EH (cell line): Measurements from ENCODE around the gene ZNF576.
"Not testable (repeated sequence)": the region's sequence is repeated elsewhere in the genome, so short reads cannot be mapped to it uniquely, and the experiment has no call there.

Experiments used
- DNase-seq: peaks from one replicate; pipeline ENCODE4 v3.0.0-alpha.2; 2015; ENCODE audit warnings: low read depth

ZNF576 gene

DNA sequence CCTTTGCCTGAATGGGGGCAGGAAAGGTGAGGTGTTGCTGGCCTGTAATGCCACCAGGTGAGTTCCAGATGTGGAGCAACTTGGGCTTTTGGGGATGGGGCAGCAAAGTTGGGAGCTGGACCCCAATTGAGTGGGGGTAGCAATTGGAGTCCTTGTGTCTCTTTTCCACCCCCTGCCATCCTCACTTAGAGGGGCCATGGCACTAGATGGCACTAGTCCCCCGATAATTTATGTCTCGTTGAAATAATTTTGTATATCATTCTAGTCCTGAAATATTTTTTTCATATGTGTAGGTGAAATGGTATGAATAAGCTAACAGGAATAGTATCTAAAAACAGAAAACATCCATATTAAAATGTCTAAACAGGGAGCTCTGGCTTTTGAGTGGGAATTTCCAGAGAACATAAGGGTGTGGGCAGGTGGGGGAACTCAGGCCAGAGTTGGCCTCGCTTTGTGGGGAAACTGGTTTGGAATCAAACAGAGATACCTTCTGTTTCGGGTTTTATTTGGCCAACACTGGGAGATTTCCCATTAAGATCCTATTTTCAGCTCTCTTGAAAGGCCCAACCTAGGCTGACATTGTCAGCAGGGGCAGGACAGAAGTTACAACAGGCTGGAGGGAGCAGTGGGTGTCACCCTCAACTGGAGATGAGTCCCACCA is 3.4 kb downstream of the ZNF576 start:
- DNase-seq, result no peak

DNA sequence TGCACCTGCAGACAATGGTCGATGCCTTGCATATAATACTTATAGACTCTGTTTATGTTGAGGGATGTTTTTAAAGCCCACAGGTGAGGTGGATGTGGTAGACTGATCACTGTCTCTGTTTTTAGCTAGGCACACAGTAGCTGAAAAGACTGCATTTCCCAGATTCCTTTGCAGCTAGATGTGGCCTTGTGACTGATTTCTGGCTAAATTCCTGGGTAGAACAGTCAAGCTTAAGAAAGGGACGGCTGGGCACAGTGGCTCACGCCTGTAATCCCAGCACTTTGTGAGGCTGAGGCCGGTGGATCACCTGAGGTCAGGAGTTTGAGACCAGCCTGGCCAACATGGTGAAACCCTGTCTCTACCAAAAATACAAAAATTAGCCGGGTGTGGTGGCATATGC is 3.9 kb downstream of the ZNF576 start:
- DNase-seq, result not testable (repeated sequence)

DNA sequence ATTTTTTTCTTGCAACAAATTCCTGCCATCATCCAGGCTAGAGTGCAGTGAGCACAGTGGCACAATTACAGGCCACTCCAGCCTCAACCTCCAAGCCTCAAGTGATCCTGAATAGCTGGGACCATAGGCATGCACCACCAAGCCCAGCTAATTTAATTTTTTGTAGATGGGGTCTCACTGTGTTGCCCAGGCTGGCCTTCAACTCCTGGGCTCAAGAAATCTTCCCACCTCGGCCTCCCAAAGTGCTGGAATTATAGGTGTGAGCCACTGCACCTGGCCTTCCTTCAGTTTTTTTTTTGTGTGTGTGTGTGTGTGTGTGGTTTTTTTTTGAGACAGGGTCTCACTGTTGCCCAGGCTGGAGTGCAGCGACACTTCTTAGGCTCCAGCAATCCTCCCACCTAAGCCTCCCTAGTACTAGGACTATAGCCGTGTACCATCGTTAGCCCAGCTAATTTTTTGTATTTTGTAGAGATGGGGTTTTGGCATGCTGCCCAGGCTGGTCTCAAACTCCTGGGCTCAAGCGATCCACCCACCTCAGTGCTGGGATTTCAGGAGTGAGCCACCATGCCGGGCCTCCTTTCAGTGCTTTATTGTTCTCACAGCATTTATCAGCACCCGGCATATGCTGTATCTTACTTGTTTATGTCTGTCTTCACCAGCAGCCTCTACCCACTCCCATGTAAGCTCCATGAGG is 9.6 kb downstream of the ZNF576 start:
- no peak for DNase-seq

DNA sequence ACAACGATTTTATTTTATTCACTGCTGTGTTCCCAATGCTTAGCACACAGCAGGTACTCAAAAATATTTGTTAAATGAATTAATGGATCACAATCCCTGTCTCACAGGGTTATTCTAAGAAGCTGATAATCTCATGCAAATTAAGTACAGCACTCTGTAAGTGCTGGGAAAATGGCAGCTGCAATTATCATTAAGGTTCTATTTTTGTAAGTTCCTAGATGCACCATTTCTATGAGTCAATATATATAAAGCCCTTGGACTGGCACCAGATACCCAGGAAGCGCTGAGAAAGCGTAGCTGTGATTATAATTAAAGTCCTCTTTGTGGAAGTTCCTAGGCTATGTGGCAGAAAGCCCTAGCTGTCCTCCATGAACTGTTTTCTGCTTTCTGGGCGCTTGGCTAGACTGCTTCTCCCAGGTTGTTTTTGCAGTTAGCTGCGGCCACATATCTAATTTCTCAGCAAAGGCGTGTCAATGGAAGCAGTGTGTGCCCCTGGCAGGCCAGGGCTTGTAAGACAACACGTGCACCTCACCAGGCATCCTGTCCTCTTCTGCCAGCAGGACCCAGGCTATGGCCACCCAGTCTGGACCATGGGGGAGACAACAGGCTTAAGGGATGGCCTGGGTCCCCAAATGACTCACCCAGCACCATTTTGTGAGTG is 10.3 kb downstream of the ZNF576 start:
- DNase-seq, result no peak

DNA sequence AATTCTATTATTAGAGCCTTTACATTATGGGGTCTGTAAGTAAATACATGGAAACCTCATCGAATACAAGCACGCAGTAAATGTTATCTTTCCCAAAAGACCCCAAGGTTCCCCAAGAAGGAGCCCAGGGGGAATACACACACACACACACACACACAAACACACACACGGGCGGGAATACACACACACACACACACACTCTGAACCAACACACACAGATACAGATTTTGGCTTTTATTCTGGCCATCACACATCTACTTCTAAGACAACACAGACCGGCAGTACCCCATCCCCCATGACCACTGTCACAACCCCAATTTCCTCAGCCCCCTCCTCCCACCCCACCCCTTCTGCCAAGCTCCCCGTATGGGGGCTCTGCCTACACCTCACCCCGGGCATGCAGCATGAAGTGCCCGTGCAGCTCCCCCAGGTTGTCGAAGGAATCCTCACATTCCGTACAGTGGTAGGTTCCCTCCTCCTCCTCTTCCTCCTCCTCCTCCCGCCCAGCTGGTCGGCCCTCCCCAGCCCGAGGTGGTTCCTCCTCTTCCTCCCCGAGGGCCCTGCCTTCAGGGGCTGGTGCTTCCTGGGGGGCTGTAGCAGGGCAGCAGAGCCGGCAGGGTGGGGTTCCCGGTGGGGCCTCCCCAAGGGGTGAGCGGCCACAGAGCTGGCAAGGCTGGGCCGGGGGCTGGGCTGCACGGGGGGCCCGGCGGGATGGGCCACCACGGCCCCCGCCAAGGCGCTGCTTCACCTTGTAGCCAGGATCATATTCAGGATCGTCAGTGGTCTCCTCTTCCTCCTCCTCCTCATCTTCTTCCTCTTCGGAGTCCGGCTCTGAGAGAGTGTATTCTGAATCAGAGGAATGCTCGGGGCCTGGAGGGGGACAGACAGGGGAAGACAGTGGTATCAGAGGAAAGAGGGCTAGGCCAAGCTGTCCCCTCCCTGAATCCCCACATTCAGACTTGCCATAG is 11.1 kb downstream of the ZNF576 start:
- DNase-seq, result no peak

DNA sequence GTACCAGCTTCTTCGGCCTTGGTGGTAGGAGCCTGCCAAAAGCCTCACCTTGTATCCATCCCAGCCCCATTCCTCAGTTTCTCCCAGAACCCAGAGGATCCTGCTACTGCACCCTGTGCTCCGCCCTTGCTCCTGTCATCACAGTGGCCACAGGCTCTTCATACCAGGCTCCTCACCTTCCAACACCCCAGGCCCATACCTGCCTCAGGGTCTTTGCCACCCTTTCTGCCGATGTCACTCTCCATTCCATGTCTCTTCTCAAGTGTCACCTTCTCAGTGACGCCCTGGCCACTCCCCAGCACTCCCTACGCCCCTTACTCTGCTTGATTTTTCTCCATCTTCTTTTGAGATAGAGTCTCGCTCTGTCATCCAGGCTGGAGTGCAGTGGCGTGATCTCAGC is 13.5 kb downstream of the ZNF576 start:
- DNase-seq, result no peak

DNA sequence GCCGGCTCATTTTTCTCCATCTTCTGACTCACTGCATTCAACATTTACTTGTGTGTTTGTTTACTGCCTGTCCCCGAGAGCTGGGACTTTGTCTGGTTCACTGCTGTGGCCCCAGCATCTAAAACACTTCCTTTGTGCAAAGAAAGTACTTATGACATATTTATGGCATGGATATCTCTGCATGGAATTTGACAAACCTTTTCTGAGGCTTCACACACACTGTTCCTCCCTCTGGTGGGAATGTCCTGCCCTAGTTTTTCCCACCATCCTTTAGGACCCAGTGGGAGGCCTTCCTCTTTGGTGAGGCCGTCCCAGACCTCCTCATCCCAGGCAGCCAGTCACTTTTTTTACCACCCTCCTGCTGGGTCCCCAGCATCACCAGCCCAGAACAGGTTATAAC is 14.1 kb downstream of the ZNF576 start:
- DNase-seq, result peak; percentile 39

DNA sequence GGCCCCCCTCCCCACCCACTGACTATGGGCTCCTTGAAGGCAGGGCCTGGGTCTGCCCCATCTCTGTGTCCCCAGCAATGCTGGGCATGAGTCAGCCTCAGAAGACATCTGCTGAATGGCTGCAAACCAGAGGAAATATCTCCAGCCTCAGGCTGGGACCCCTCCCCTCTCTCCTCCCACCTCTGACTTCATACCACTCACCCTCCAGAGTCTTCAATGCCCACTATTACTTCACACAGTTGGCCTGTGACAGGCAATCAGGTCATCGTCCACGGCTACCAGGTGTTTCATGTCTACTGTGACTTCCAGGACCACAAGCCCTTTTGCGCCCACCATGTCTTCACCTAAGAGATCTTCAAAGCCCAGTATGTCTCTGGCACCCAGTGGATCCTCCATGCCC is 15.4 kb downstream of the ZNF576 start, which contains the start of gene SRRM5:
Gene SRRM5, plus strand, starts transcription at position 301 of the 400 bp plus-strand sequence. Its CDS starts 34 bp downstream, at position 335.
- DNase-seq, result no peak

DNA sequence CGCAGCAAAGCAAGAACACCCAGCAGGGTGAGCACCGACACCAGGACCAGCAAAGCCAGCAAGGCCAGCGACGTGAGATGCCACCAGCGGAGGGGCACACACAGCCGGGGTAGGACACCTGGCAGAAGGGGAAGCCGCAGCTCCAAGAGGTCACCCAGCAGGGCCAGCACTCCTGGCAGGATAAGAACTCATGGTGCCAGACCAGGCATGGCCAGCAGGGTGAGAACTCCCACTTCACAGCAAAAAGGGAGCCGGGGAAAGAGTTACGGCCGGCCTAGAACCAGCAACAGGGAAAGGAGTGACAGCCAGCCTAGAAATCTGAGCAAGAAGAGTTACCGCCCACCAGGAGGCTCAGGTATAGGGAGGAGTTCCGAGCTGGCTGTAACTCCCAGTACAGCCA is 16.0 kb downstream of the ZNF576 start:
- no peak for DNase-seq

DNA sequence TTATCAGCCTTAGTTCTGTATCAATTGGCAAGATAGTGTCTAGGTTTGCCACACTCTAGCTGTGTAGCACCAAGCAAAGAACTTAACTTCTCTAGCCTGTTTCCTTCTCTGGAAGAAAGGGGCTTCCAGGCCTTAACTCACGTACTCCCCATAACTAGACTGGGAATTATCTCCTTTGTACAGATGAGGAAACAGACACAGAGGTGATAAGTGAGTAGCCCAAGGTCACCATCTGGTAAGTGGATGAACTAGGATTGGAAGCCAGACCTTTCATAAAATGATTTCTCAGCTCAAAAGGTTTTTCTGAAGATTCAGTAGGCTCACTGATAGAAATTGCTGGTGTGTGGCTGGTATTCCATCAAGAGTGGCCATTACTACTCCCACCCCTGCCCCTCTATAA is 19.9 kb downstream of the ZNF576 start:
- no peak for DNase-seq

DNA sequence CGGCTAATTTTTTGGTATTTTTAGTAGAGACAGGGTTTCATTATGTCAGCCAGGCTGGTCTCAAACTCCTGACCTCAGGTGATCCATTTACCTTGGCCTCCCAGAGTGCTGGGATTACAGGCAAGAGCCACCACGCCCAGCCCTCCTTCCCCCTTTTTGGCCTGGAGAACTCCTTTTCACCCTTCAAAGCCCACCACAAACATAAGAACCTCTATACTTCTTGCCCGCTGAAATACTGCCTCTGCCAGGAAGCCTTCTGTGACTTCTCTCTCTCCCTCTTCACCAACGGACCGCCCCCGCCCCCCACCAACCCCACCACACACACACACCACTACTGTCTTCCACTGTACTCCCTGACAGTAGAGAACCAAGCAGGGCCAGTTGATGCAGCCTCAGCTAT is 20.6 kb downstream of the ZNF576 start:
- DNase-seq, result no peak

DNA sequence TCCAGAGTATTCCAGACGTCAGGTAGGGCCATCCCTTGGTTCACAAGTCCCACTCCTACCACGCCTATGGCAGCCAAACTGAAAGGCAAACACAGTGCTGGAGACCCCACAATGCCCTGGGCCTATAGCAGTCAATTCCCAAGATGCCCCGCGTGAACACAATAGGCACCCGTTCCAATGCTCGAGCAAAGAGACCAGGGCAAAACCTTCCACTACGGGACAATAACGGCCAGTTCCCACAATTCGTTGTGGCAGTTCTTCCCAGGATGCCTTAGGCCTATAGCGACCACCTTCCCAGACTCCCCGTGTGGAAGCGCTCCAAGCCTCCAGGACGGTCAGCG is 22.5 kb downstream of the ZNF576 start:
- no peak for DNase-seq

DNA sequence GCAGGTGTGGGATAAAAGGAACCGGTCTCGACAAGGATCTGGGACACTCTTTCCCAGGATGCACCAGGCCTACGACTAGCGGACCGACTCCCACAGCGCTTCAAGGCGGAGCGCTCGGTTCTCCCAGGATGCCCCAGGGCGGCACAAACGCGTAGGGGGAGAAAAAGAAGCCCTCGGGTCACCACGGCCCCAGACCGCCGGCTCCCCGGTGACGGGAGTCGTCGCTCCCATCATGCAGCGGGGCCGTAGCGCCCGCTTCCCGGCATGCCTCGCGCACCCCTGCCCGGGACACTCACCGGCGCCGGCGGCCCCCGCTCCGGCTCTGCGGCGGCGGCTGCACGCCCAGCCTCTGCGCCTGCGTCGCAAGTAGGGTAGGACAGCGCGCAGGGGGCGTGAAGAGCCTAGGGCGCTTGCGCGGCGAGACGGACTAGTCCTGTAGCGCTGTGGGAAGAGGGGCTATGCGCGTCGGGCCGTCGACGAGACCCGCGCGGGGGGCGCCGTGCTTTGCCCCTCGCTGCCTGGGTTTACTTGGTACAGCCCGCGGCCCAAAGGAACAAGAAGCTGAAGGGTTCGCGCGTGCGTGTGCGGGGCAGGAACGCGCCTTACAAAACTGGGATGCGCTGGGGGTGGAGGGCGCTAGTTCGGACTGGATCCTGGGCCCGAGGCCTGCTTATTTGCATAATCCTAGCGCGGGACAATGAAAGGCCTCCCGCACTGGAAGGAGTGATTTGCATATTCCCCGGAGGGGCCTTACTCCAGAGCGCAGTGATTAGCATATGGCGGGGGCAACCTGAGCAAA is 23.1 kb downstream of the ZNF576 start, which contains the start of gene ZNF428:
Gene ZNF428, minus strand, starts transcription at position 368 of the 799 bp plus-strand sequence. CDS start 5,325 bp downstream, outside the sequence.
- peak; percentile 89 for DNase-seq

DNA sequence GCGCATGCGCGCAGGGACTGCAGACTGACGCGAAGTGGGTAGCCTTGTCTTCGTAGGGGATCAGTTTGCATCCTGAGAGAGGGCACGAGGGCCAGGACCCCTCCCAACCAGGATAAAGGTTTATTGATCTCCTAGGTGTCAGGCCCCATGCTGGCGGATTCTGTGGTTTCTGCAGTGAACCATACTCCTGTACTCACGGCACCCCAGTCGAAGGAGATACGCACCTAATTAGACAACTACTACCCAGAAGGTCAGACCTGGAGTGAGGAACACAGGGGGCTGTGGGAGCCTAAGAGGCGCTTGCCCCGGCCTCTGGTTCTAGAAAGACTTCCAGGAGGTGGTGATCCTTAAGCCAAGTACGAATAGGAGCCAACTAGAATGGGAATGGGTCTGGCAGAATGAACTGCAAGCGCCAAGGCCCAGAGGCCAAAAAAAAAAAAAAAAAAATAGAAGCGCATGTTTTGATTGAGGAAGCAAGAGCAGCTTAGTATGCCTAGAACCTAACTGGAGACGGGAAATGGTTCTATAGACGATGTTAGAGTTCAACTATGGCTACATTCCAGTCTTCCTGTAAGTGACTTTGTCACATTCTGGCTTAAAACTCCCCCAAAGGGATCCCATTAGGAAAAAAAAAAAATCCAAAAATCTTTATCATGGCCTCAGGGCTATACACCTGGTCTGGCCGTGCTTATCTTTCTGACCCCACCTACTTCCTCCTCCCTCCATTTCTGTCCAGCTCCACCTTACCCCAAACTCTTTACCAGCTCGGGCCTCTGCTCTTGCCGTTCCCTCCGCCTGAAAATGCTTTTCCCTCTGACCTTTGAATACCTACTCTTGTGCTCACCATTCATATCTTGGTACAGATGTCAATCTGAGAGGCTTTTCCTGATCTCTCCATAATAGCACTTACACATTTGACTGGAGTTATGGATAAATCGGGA is 23.9 kb downstream of the ZNF576 start:
- DNase-seq, result no peak

DNA sequence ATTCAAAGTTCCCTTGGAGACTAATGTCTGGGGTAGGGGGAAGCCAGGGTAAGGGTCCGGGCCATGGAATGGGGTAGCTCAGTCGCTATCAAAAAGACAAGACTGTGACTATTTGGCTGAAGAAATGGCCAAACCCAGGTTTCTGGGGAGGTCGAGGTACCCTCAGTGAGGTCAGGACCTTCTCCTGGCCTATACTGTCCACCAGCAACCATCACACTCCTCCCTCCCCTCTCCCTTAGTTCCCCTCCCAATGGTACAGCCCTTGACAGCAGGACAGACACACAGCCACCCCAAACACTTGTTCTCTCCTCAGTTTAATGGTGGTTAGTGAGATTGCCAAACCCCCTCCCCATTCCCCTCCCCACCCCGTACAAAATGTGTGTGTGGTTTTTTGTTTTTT is 25.7 kb downstream of the ZNF576 start:
- no peak for DNase-seq

DNA sequence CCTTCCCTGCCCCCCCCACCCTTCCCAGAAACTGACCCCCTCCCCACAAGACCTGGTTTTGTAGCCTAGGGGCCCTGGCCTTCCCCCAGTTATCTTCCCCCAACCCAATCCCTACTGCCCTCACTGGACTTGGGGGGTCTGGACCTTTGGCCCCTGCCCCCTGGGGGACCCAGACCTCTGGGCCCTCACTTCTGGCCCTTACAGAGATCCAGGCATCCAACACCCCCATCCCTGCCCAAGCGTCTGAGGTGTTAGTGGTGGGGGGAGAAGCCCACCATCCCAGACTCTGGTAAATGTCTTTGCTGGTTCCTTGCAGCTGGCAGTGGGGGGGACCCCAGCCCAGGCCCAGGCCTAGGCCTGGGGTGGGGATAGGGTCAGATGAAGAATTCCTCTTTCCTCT is 26.6 kb downstream of the ZNF576 start:
- DNase-seq, result no peak

DNA sequence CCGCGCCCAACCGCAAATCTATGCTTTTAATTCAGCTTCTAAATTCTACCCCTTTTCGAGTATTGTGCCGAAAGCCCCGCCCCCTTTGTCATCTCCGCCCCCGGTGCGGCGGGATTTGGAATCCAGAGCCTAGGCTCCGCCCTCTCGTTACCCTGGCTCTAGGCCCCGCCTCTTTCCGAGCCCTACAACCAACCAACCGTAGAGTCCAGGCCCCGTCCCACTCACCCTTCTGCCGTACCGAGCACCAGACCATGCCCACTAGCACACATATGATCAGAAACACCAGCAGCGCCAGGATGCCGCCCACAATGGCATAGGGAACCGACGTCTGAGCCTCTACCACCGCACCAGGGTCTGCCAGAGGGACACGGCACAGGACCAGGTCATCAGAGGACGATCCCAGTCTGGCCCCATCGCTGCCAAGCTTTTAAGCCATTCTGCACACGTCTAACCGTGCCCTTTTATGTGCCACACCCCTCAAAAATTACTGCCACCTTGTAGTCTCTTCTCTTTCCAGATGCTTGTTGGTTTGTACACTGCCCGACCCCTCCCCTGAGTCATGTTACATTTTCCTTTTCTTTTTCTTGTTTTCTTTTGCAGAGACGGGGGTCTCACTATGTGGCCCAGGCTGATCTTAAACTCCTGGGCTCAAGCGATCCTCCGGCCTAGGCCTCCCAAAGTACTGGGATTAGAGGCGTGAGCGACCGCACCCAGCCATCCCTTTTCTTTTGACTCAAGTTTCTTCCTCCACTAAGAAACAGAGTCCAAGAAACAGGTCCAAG is 27.7 kb downstream of the ZNF576 start:
- DNase-seq, result no peak

DNA sequence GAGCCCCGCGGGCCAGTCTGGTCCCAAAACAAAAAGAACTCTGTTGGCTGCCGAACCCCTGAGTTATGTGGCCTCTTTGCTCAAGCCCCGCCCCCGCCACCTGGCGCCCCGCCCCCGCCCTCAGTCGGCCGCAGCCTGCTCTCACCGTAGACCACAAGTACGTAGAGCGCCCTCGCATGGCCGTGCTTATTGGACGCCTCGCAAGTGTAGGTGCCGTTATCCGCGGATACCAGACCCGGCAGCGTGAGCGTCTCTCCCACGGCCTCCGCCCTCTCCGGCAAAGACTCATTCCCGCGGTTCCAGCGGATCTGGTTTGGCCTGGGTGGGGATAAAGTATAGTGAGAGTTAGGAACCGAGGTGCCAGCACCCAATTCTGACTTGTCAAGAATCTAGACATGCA is 28.5 kb downstream of the ZNF576 start:
- no peak for DNase-seq

DNA sequence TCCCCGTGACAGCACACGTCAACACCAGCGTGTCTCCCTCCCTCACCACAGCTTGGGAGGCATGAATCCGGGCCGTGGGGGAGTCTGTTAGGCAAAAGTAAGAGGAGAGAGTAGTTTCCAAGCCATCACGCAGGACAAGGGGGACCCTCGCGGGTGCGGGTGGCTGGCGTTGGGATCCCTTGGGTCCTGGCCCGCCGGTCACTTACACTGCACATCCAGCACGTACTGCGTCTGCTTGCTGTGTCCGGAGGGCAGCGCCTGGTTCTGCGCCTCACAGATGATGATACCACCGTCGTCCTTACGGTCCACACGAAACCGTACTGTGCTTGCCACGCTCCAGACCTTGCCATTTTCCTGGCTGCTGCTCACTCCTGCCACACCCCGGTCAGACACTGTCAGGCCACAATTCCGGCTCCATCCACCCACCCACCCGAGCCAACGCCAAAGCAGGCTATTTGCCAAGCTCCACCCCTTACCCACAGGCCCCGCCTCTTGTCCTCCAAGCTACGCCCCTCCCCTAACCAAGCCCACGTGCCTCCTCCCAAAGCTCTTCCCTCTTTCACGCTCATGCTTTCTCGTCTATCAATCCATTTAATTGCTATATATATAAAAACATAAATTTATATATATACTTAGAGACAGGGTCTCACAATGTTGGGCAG is 29.7 kb downstream of the ZNF576 start:
- DNase-seq, result no peak
